HG02884 (cell line): ENCODE data around the gene ZNF385B.

Experiments used
- ATAC-seq: cut with Tn5 transposase; IDR thresholded peaks from one replicate; pipeline ENCODE4 v1.9.1; 2021; ENCODE audit warnings: mild to moderate bottlenecking, moderate library complexity; ENCODE audit not compliant: unreplicated experiment

ZNF385B gene

GRCh38 chr2:179559108-179559806 lies 302.2 kb downstream of the ZNF385B start:
- ATAC-seq = no peak

- ATAC-seq = no peak
Measured at GRCh38 chr2:179558010-179558934, 303.1 kb downstream of the ZNF385B start.

- ATAC-seq = no peak
Measured at GRCh38 chr2:179556425-179556824, 305.0 kb downstream of the ZNF385B start.

- ATAC-seq = no peak
Measured at GRCh38 chr2:179555691-179556283, 305.6 kb downstream of the ZNF385B start.

GRCh38 chr2:179554639-179555386 lies 306.6 kb downstream of the ZNF385B start:
- no peak for ATAC-seq

GRCh38 chr2:179553382-179553781 lies 308.0 kb downstream of the ZNF385B start:
- no peak for ATAC-seq

GRCh38 chr2:179551539-179552045 lies 309.8 kb downstream of the ZNF385B start:
- ATAC-seq = no peak

- no peak for ATAC-seq
Measured at GRCh38 chr2:179550849-179551248, 310.6 kb downstream of the ZNF385B start.

GRCh38 chr2:179550214-179550613 lies 311.2 kb downstream of the ZNF385B start:
- ATAC-seq = no peak

GRCh38 chr2:179546656-179547055 lies 314.8 kb downstream of the ZNF385B start:
- ATAC-seq = no peak

GRCh38 chr2:179545024-179545423 lies 316.4 kb downstream of the ZNF385B start:
- no peak for ATAC-seq

- ATAC-seq = no peak
Measured at GRCh38 chr2:179543361-179543901, 318.0 kb downstream of the ZNF385B start.

GRCh38 chr2:179541586-179541985 lies 319.8 kb downstream of the ZNF385B start:
- ATAC-seq = no peak

GRCh38 chr2:179539124-179539511 lies 322.3 kb downstream of the ZNF385B start:
- no peak for ATAC-seq

- ATAC-seq = no peak
Measured at GRCh38 chr2:179538406-179539123, 322.8 kb downstream of the ZNF385B start.

- no peak for ATAC-seq
Measured at GRCh38 chr2:179536185-179536584, 325.2 kb downstream of the ZNF385B start.

GRCh38 chr2:179533875-179534274 lies 327.5 kb downstream of the ZNF385B start:
- ATAC-seq = no peak

GRCh38 chr2:179532863-179533278 lies 328.5 kb downstream of the ZNF385B start:
- no peak for ATAC-seq

- ATAC-seq = no peak
Measured at GRCh38 chr2:179528576-179529069, 332.8 kb downstream of the ZNF385B start.

GRCh38 chr2:179525340-179525739 lies 336.1 kb downstream of the ZNF385B start:
- no peak for ATAC-seq
